B cell (primary cell): ENCODE data around the gene MAN1A1. TPM values are rescaled to one million over a fixed set of nuclear protein-coding genes. Genes with fewer than 3 reads are reported as not detected.

Experiments
- ATAC-seq: fragments of 200-7000 bp; cut with Tn5 transposase; one replicate; pipeline ENCODE4 v1.10.0; 2021; ENCODE audit warnings: low read depth, mild to moderate bottlenecking, moderate number of reproducible peaks, moderate library complexity
- CTCF ChIA-PET: fragments of 350-600 bp; sonication (Branson Sonifier 250); formaldehyde crosslinking; loops from one replicate; lab custom pipeline; 2021; ENCODE audit warnings: antibody characterized with exemption, inconsistent platforms; lab: Charles Lee
- POLR2A ChIA-PET: fragments of 350-600 bp; sonication (Branson Sonifier 250); formaldehyde crosslinking; loops from one replicate; lab custom pipeline; 2021; ENCODE audit warnings: antibody characterized with exemption; lab: Charles Lee
- DNase-seq: peaks from one replicate; pipeline ENCODE4 v3.0.0; 2013
- H2AFZ ChIP-seq: 2 replicates; pipeline ENCODE4 v1.6.1; 2012; ENCODE audit warnings: mild to moderate bottlenecking, low read depth, low read length; ENCODE audit not compliant: insufficient read depth, poor library complexity, severe bottlenecking
- H3K27ac ChIP-seq, 2 donors: 1 replicate in 1 of 2; 2 replicates in 1 of 2; pipeline ENCODE4 v1.5.1; 2012 to 2013; ENCODE audit warnings: low read length in 2 of 2, mild to moderate bottlenecking in 2 of 2, moderate library complexity in 1 of 2
- H3K27me3 ChIP-seq, 4 experiments: fragments of 200-600 bp in 1 of 4; sonication (generic) in 1 of 4; replicated peaks in 1 of 4; 1 replicate in 2 of 4; 2 replicates in 2 of 4; pipeline versions ENCODE4 v1.6.1 to v1.7.0; 2013 to 2016; ENCODE audit warnings: low read length in 3 of 4, mild to moderate bottlenecking in 2 of 4, mixed read lengths in 1 of 4, moderate library complexity in 1 of 4; ENCODE audit not compliant: insufficient read depth in 4 of 4, control insufficient read depth in 3 of 4; ENCODE audit errors: control extremely low read depth in 1 of 4
- H3K36me3 ChIP-seq, 2 experiments: replicated peaks in 1 of 2; 1 replicate in 1 of 2; 2 replicates in 1 of 2; pipeline versions ENCODE4 v1.6.1 to v1.7.1; 2013; ENCODE audit warnings: low read length in 1 of 2; ENCODE audit not compliant: insufficient read depth in 2 of 2, control insufficient read depth in 1 of 2; ENCODE audit errors: control extremely low read depth in 1 of 2, extremely low read depth in 1 of 2
- H3K4me1 ChIP-seq, 2 donors: fragments of 200-600 bp in 1 of 2; sonication (generic) in 1 of 2; 1 replicate in 1 of 2; 2 replicates in 1 of 2; pipeline versions ENCODE4 v1.5.1 to v1.6.1; 2013 to 2017; ENCODE audit warnings: low read length in 2 of 2; ENCODE audit not compliant: control insufficient read depth in 2 of 2, insufficient read depth in 2 of 2
- H3K4me2 ChIP-seq: replicated peaks from 2 replicates; pipeline ENCODE3; 2012; ENCODE audit warnings: mild to moderate bottlenecking, low read depth, low read length; ENCODE audit not compliant: poor library complexity, severe bottlenecking
- H3K4me3 ChIP-seq, 5 experiments: fragments of 200-600 bp in 1 of 5; sonication (generic) in 1 of 5; 1 replicate in 3 of 5; 2 replicates in 2 of 5; pipeline versions ENCODE4 v1.5.1 to v1.7.0; 2011 to 2016; ENCODE audit warnings: low read length in 4 of 5, mild to moderate bottlenecking in 4 of 5, low read depth in 2 of 5, control low read depth in 1 of 5, moderate library complexity in 1 of 5; ENCODE audit not compliant: insufficient read depth in 1 of 5; ENCODE audit errors: control extremely low read depth in 1 of 5, extremely low read depth in 1 of 5
- H3K79me2 ChIP-seq: fragments of 200-600 bp; sonication (generic); one replicate; pipeline ENCODE4 v1.6.0; 2016; ENCODE audit warnings: low read length; ENCODE audit not compliant: control insufficient read depth, insufficient read depth
- H3K9ac ChIP-seq: fragments of 200-600 bp; sonication (generic); 2 replicates; pipeline ENCODE4 v1.6.1; 2017; ENCODE audit warnings: mild to moderate bottlenecking, low read length, moderate library complexity
- H3K9me3 ChIP-seq, 3 donors: one replicate each; pipeline versions ENCODE4 v1.6.1 to v1.7.1; 2013; ENCODE audit warnings: low read length in 2 of 3; ENCODE audit not compliant: control insufficient read depth in 2 of 3, insufficient read depth in 1 of 3; ENCODE audit errors: control extremely low read depth in 1 of 3
- H4K20me1 ChIP-seq: 2 replicates; pipeline ENCODE4 v1.6.0; 2012; ENCODE audit warnings: mild to moderate bottlenecking, low read length; ENCODE audit not compliant: insufficient read depth, control insufficient read depth, poor library complexity, severe bottlenecking
- H3K27ac Mint-ChIP-seq: one replicate; pipeline ENCODE4 v1.8.0; 2021; ENCODE audit warnings: mixed read lengths
- H3K27me3 Mint-ChIP-seq: one replicate; pipeline ENCODE4 v1.8.0; 2021; ENCODE audit warnings: mixed read lengths
- H3K4me1 Mint-ChIP-seq: one replicate; pipeline ENCODE4 v1.8.0; 2021; ENCODE audit warnings: mixed read lengths
- H3K4me3 Mint-ChIP-seq: one replicate; pipeline ENCODE4 v1.8.0; 2021; ENCODE audit warnings: mixed read lengths
- H3K9me3 Mint-ChIP-seq: one replicate; pipeline ENCODE4 v1.8.0; 2022; ENCODE audit warnings: mixed read lengths; ENCODE audit not compliant: insufficient read depth
- CTCF ChIP-seq: fragments of 200-600 bp; IDR thresholded peaks from one replicate; pipeline ENCODE4 v1.8.0; 2022; ENCODE audit warnings: antibody characterized with exemption, mild to moderate bottlenecking
- EZH2 ChIP-seq: IDR thresholded peaks from 2 replicates; pipeline ENCODE4 v1.6.1; 2012; ENCODE audit warnings: borderline replicate concordance, low read depth, mild to moderate bottlenecking, moderate library complexity, low read length; ENCODE audit not compliant: insufficient read depth, poor library complexity, severe bottlenecking
- WGBS: methylation state at CpG from one replicate; pipeline ENCODE4 v1.1.5; 2013; ENCODE audit warnings: missing lambda C conversion rate; ENCODE audit not compliant: insufficient coverage; 5-methylcytosine and 5-hydroxymethylcytosine counted together
- intact Hi-C: fragments of 100-400 bp; cut with micrococcal nuclease; formaldehyde crosslinking; loops from one replicate; pipeline ENCODE4 v1.10.0; 2022
- polyA plus RNA-seq: library from polyadenylated mRNA; depleted of rRNA; stranded (reverse); fragments of >200 nt; gene quantifications from 2 replicates; pipeline ENCODE4 v1.2.3, GENCODE V29; 2012
- total RNA-seq, 2 donors: library from RNA; stranded (reverse); fragments of 120-200 nt in 1 of 2; gene quantifications; 1 replicate in 1 of 2; 2 replicates in 1 of 2; pipeline versions ENCODE4 v1.2.3 to v1.2.4, GENCODE V29; 2013 to 2022

Gene MAN1A1
- total and polyA plus RNA-seq, 2 donors (not counting 1 experiment from before 2014, with no cell fraction given) = 5.1 to 31.7 TPM

DNA sequence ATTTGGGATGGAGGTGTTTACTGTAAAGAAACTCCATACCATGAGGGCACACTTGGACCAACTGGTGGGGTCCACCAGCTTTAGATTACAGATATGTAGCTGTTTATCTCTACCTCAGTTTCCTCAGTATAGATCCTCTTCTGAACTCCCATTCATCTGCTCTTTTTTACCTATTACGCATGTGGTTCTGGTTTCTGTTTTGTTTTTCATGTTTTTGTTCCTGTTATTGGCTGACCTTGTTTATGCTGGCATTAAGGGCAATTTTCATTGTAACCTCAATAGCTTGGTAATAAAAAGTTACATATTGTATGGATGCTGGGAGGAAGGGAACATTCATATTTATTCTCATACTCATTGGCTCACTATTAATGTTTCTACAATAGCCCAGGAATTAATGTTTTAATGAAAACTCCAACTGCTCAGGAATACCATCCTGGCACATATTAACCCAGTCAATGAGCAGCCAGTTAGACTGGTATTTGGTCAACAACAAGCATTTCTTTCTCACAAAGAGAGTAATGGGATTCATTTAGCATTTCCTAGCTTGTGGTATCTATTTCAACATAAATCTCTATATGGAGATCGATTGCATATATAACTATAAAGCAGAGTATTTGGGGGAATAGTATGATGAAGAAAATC is 187.3 kb downstream of the MAN1A1 start:
- WGBS = no CpG with 5 or more reads among the region's 2 CpGs
- Mint-ChIP-seq H3K9me3 (no peaks in the 10 kb centered on the region), H3K4me3 (no peak overlapping the region), H3K4me1 (peaks cover 3% of the 10 kb centered on the region), H3K27ac (no peak overlapping the region), H3K27me3 (peaks cover 30% of the 10 kb centered on the region)
- Histone ChIP-seq H3K27ac (no peak overlapping the region), H3K27me3 (peaks cover 0 to 2% (median 0%) of the 10 kb centered on the region in 4 experiments), H4K20me1 (no peaks in the 10 kb centered on the region), H3K36me3 (no peaks in the 10 kb centered on the region), H3K9me3 (no peaks in the 10 kb centered on the region), H2AFZ (no peak overlapping the region), H3K9ac (no peak overlapping the region), H3K4me3 (no peak overlapping the region), H3K4me2 (no peak overlapping the region), H3K79me2 (no peaks in the 10 kb centered on the region), H3K4me1 (no peaks in the 10 kb centered on the region)
- ATAC-seq (no peak), DNase-seq (no peak)
- intact Hi-C loops = no loop called here
- TF ChIP-seq EZH2 = no peak
- TF ChIP-seq CTCF = no peak
- CTCF ChIA-PET = interaction anchor here (1.2 kb wide), 1 partner anchor 14 kb away, joined by 4 read pairs; no protein-coding TSS in a partner anchor
- POLR2A ChIA-PET = no interaction called here

DNA sequence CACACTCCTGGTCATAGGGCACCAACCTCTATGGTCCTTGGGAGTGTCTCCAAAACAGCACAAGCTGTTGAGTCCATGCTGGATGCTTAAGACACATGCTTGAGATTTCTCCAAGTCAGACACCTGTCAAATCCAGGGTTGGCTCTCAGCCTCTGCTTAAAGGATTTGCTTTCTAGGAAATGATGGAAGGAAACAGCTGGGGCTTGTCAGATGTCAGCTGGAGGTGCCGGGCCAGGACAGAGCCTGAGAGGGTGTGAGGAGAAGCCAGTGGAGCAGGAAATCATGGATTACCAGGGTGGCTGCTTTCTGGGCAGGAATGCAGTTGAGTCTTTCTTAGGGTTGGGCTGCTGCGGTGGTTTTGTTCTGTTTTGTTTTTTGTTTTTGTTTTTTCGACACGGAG is 188.1 kb downstream of the MAN1A1 start:
- intact Hi-C loops = no loop called here
- H2AFZ ChIP-seq = no peak overlapping the region

More for the DNA sequence above, 188.1 kb downstream of the MAN1A1 start:
- Histone ChIP-seq H3K4me2 (no peak overlapping the region), H3K4me1 (no peaks in the 10 kb centered on the region), H3K9ac (no peak overlapping the region), H3K9me3 (no peaks in the 10 kb centered on the region), H3K27ac (no peak overlapping the region), H3K4me3 (no peak overlapping the region), H3K27me3 (peaks cover 0 to 2% (median 0%) of the 10 kb centered on the region in 4 experiments), H3K79me2 (no peaks in the 10 kb centered on the region), H3K36me3 (no peaks in the 10 kb centered on the region), H4K20me1 (no peaks in the 10 kb centered on the region)
- Mint-ChIP-seq H3K9me3 (no peaks in the 10 kb centered on the region), H3K4me1 (peaks cover 3% of the 10 kb centered on the region), H3K27ac (no peak overlapping the region), H3K4me3 (no peak overlapping the region), H3K27me3 (peaks cover 25% of the 10 kb centered on the region)
- ATAC-seq = no peak
- CTCF ChIA-PET = interaction anchor here (1.2 kb wide), 1 partner anchor 13 kb away, joined by 4 read pairs; no protein-coding TSS in a partner anchor
- POLR2A ChIA-PET = no interaction called here
- WGBS = 72% methylated on average over 4 of the region's 4 CpGs
- no peak for DNase-seq
- TF ChIP-seq CTCF = no peak
- TF ChIP-seq EZH2 = no peak
